ENCODE data around the gene SHROOM3.

SHROOM3 gene

DNA sequence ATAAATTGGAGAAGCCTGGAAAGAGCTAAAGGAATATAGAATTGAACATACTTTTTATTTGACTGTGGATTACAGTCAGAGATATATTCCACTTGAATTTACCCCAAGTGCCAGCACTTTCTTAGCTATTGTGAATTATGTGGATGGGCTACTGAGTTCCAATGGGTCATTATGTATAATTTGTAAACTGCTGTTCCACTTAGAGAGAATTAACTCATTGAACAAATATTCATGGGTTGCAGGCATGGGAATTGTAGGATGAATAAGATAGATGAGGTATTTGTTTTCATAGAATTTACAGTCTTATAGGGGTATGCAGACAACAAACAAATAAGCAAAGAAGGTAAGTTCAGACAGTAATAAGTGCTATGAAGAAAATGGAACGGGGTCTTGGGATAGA is 195.7 kb downstream of the SHROOM3 start:
- DNase-seq = no peak

DNA sequence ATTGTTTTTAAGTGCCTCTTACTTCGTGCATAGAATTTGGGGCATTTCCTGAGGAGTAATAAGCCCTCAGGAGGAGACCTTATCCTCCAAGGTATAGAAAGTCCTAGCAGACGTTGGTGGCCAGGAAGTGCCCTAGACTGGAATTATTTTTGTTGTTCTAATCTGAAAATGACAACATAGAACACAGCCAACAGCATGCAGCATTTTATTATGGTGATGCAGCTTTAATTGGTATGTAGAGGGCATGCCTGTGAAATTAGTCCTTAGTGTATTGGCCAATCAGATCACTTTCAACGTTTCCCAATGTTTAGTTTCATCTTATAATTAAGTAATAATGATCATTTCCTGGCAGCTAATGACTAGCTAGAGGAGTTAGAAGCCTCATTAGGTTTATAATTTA is 199.2 kb downstream of the SHROOM3 start:
- DNase-seq = no peak

DNA sequence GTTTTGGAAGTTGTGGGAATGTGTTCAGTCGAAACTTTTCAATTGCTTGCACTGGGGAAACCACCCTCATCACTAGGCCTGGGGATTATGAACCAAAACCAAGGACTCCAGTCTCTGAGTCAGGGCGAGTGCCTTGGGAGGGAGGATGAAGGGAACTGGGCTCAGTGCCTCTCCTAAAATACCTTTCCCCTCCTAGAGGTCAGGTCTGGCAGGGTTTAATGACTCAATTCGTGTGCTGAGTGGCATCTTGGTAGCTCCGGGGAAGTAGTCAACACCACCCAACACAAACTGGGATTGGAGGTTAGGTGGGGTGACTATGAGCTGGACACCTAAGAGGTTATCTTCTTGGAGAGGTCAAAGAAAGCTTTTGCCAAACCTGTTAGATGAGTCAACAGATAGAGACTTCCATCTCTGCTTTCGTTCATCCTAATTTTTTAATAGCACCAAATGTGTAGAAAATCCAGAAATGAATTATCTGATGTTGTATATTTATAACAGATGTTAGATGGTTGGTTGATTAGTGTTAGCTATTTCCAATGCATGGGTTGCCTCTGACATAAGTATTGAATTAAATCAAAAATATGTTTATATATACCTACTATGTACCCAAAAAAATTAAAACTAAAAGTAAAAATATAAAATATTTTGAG is 202.8 kb downstream of the SHROOM3 start:
- no peak for DNase-seq

DNA sequence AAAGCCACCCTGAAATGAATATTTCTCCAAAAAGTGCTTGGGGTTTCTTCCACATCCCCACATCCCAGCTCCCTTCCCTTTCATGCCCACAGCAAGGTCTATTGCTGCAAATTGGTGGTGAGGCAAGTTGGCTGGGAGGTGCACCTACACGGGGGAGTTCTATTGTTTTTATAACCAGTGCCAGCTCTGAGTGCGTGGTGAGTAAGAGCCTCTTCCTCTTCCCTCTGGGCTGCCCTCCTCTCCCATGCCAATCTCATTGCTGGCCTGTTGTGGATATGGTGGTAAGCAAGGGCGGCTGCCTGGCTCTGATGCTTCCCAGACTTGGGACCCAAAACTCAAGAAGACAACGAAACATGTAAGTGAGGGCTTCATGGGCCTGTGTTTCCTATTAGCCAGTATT is 204.3 kb downstream of the SHROOM3 start:
- no peak for DNase-seq

GRCh38 chr4:76640353-76640910 is 205.4 kb downstream of the SHROOM3 start:
- DNase-seq = no peak

DNA sequence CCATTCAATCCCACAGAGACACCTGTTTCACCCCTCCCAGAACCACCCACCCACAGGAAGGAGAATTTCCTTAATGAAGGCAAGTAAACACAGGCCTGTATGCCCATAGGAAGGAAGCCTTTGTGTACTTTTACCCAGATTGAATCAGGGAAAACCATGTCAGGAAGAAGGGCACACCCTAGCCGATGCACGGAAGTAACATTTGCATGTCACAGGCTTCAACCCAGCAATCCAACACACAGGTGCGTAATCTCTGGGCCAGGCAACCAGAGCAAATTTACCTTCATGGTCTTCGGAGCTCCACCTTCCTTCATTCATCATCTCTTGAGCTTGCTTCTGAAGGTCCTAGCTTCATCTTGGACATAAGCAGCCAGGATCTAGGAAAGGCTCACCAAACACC is 206.3 kb downstream of the SHROOM3 start:
- no peak for DNase-seq

DNA sequence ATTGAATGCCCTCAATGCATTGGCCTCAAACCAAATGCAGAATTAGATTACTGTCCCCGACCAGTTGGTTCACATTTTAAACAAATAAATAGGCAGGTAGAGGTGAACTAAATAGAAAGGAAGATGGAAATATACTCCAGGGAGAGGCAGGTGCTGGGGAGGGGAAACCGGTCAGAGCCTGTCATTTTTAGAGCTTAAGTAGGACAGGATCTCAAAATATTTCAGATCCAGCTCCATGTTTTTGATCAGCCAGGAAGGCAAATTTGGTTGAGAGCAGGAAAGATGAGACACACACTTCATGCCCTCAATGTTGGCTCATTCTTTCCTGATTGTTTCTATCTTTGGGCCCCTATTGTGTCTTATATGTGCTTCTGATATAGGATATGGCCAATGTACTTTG is 206.7 kb downstream of the SHROOM3 start:
- DNase-seq = no peak

DNA sequence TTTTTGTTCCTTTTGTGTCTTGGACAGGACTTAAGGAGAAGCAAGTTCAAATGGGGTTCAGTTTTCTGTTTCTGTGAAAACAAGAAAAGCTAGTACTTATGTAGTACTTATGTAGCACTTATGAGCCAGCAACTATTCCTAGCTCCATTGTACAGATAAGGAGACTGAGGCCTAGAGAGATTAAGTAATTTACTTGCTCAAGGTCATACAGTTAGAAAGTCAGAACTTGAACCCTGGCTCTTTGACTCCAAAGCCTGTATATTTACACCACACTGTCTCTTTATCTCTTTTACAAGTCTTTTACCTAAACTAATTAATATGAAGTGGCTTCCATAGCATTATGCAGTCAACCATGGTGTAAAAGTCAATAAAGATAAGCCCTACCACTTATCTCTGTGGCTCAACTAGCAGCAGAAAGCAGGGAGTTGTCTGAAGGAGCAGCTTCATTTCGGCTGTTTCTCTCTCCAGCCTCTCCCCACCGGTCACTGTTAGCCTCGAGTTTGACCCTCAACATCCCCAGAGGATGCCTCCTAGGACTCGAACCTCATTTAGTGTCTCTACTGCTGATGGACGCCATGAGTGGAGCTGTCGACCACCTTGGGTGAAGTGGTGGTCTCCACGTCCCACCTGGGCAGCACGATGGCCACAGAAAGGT is 209.9 kb downstream of the SHROOM3 start:
- DNase-seq = no peak

- DNase-seq = no peak
Observed at GRCh38 chr4:76649086-76649485, 214.1 kb downstream of the SHROOM3 start.

- no peak for DNase-seq
Observed at GRCh38 chr4:76651616-76652015, 216.6 kb downstream of the SHROOM3 start.

DNA sequence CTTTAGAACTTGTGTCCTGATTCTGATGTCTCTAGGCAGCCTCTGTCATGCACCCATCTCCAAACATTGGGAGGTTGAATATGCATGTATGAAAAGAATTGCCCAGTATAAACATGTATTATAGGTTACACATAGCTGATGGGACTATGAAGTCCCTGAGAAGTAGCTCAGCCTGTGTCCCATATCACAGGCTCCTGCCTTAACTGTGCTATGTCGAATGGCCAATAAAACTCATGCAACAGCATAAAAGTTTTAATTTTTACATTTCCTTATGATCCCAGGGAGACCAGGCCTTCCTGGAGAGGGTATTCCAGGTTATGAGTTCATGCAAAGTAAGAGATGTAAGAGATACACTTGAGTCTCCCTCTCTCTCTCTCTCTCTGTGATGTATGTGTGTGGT is 217.4 kb downstream of the SHROOM3 start:
- no peak for DNase-seq

GRCh38 chr4:76654084-76654483 is 219.1 kb downstream of the SHROOM3 start:
- no peak for DNase-seq

- DNase-seq = no peak
Observed at GRCh38 chr4:76654791-76655190, 219.8 kb downstream of the SHROOM3 start.

DNA sequence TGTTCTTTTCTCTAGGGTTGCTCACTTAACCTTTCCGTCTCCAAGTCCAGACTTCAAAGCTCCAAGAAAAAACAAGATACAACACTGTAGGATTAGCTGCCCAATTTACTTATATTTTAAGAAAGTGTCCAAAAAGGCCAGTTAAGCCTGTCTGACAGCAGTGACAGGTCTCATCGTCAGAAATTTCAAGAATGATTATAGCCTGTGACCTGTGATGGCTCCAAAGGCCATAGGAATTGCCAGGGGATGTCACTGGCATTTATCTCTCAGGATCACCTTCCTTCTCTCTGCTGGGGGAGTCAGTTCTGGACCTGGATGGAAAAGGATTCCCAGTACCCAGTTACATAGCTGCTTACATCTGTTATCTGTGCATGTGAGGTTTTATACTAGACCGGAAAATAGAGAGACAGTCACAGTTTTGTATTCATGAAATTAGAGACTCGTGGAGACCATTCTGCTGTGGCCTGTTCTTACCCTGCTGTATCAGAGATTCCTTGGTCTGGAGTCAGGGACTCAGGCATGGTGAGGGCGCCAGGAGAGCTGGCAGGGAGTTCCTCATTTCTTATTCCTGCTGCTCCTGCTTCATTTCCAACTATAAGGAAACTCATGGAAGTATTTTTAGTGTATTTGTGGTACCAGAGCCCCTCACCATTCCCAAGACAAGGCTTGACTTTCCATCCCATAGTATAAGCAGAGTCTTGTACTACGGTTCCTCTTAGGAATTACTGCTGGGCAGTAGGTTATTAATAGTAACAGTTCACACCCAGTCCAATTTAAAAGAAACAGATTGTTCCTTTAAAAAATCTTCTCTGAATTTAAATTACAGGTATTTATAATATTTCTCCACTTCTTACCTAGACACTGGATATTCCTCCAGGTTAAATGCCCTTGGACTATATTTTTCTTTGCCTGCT is 220.8 kb downstream of the SHROOM3 start:
- DNase-seq = no peak

DNA sequence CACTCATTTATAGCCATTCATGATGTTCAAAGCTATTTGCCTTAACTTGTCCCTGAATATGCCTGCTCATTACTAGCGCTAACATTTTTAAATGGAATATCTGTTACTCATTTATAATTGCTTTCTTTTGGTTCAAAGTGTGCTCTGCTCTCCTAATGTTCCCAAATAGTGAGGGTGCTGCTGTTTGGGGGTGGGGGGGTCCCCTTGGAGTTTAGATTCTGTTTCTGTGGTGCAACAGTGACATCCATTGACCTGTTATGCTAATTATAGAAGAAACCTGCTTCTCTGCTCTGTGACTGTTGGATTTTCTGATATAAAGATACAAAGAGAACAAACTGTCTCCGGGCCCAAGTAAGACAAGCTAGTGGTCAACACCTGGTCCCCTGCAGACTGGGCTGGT is 222.4 kb downstream of the SHROOM3 start:
- no peak for DNase-seq

GRCh38 chr4:76658231-76659102 is 223.4 kb downstream of the SHROOM3 start:
- DNase-seq = no peak

DNA sequence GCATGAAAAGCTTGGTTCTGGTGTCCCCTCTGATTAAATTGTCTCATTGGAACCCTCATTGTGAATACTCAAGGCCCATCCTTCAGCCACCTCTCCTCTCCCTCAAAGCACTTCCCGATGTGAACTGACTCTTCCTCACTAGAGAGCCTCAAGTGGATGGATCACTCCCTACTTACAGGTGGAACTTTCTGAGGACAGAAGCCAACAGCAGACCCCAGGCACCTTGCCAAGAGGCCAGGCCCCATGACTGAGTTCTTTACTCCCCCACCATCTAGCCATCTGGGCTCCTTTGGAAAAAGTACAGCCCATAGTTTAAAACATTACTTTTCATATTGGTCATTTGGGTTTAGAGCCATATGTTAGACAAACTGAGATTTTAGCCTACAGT is 224.1 kb downstream of the SHROOM3 start:
- no peak for DNase-seq

DNA sequence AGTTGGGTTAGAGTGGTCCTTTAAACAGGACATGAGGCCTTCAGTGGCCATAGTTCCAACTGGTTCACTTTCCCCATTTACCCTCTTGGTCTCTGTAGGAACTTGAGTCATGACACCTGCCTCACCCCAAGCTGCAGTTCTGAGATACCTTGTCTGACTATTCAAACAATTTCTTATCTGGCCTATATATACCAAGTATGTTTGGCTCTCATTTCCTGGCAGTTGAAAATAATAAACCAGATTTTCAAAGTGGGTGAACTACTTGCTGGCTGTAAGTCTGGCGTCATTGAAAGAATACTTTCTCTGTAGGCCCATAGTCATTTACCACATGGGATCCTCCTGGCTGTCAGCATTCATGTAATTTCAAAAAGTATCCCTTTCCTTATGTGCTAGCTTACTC is 228.8 kb downstream of the SHROOM3 start:
- no peak for DNase-seq

DNA sequence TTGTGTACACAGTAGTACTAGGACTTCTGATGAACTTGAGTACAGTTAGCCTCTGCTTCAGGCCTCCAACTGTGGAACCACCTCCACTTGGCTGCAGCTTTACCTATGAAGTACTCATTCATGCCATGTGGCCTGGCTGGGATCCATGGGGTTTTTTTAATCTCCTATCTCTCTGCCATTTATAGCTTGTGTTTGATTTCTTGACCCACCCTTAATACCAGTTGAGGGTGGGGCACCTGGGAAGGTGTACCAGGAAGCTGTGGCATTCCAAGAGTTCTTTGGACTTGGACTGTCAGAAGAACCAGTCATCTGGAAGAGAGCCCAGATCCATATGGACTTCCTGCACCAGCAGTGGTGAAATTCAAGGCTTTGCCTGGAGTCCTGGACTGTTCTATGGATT is 230.1 kb downstream of the SHROOM3 start:
- no peak for DNase-seq

- no peak for DNase-seq
Observed at GRCh38 chr4:76665721-76666120, 230.7 kb downstream of the SHROOM3 start.

- DNase-seq = no peak
Observed at GRCh38 chr4:76666944-76667532, 232.0 kb downstream of the SHROOM3 start.

DNA sequence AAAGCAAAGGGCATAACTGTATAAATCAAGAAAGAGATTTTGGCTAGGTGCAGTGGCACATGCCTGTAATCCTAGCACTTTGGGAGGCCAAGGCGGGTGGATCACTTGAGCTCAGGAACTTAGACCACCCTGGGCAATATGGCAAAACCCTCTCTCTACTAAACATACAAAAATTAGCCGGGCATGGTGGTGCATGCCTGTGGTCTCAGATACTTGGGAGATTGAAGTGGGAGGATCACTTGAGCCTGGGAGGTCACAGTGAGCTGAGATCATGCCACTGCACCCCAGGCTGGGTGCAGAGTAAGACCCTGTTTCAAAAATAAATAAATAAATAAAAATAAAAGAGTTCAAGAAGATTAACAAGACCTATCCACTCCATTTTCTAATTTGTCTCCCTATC is 235.6 kb downstream of the SHROOM3 start:
- no peak for DNase-seq
